ENCODE data around the gene SAP30. TPM values are rescaled to one million over a fixed set of nuclear protein-coding genes. Genes with fewer than 3 reads are reported as not detected.

Gene SAP30
- total RNA-seq, 3 donors from 2014 or later (not counting 1 experiment from before 2014, with no cell fraction given) = 2.6 to 9.1 (median 3.1) TPM

- Mint-ChIP-seq H3K27ac (no peak overlapping the region), H3K9me3 (no peaks in the 10 kb centered on the region), H3K4me1 (no peaks in the 10 kb centered on the region), H3K36me3 (no peaks in the 10 kb centered on the region), H3K27me3 (ENCODE audit: low read depth in 2 of 2) (no peaks in the 10 kb centered on the region), H3K4me3 (no peak overlapping the region)
- H3K4me3 ChIP-seq (ENCODE audit: low read length) = no peak overlapping the region
- 95% methylated on average over 3 of the region's 4 CpGs for WGBS (ENCODE audit: insufficient coverage)
- DNase-seq = no peak
- TF ChIP-seq CTCF (IDR thresholded peaks at IDR 0.05) = no peak
- H3K9me3 ChIP-seq (ENCODE audit: control insufficient read depth, insufficient read depth, low read length) = no peaks in the 10 kb centered on the region
- H3K27ac ChIP-seq (ENCODE audit: low read length) = no peak overlapping the region
- no peaks in the 10 kb centered on the region for H3K36me3 ChIP-seq (ENCODE audit: control insufficient read depth, insufficient read depth, low read length)
- no peak for ATAC-seq
- H3K4me1 ChIP-seq (ENCODE audit: control insufficient read depth, insufficient read depth, low read length) = no peaks in the 10 kb centered on the region
- no peaks in the 10 kb centered on the region for H3K27me3 ChIP-seq (ENCODE audit: control insufficient read depth, insufficient read depth, low read length)
- intact Hi-C loops (cut with micrococcal nuclease) = no loop called here
Measured at GRCh38 chr4:173401063-173401462, 30.3 kb downstream of the SAP30 start.

- no peaks in the 10 kb centered on the region for H3K27me3 Mint-ChIP-seq (ENCODE audit: low read depth in 2 of 2)
- no peaks in the 10 kb centered on the region for H3K36me3 Mint-ChIP-seq
- intact Hi-C loops (cut with micrococcal nuclease) = no loop called here
- Histone ChIP-seq H3K4me3 (ENCODE audit: low read length) (no peak overlapping the region), H3K27me3 (ENCODE audit: control insufficient read depth, insufficient read depth, low read length) (no peaks in the 10 kb centered on the region), H3K36me3 (ENCODE audit: control insufficient read depth, insufficient read depth, low read length) (no peaks in the 10 kb centered on the region), H3K27ac (ENCODE audit: low read length) (no peak overlapping the region), H3K9me3 (ENCODE audit: control insufficient read depth, insufficient read depth, low read length) (no peaks in the 10 kb centered on the region), H3K4me1 (ENCODE audit: control insufficient read depth, insufficient read depth, low read length) (no peaks in the 10 kb centered on the region)
- H3K4me3 Mint-ChIP-seq = no peak overlapping the region
- no peaks in the 10 kb centered on the region for H3K4me1 Mint-ChIP-seq
- WGBS (ENCODE audit: insufficient coverage) = 90% methylated on average over 2 of the region's 2 CpGs
- H3K9me3 Mint-ChIP-seq = no peaks in the 10 kb centered on the region
- DNase-seq (no peak), ATAC-seq (no peak)
- TF ChIP-seq CTCF (IDR thresholded peaks at IDR 0.05) = no peak
- H3K27ac Mint-ChIP-seq = no peak overlapping the region
Measured at GRCh38 chr4:173403051-173403450, 32.3 kb downstream of the SAP30 start.

- no peak overlapping the region for H3K27ac ChIP-seq (ENCODE audit: low read length)
- no peak overlapping the region for H3K4me3 ChIP-seq (ENCODE audit: low read length)
- H3K9me3 Mint-ChIP-seq = no peaks in the 10 kb centered on the region
- TF ChIP-seq CTCF (IDR thresholded peaks at IDR 0.05) = no peak
- no peaks in the 10 kb centered on the region for H3K36me3 Mint-ChIP-seq
- H3K4me1 Mint-ChIP-seq = no peaks in the 10 kb centered on the region
- no peaks in the 10 kb centered on the region for H3K9me3 ChIP-seq (ENCODE audit: control insufficient read depth, insufficient read depth, low read length)
- intact Hi-C loops (cut with micrococcal nuclease) = no loop called here
- whole genome bisulfite sequencing (ENCODE audit: insufficient coverage) = 90% methylated on average over 3 of the region's 3 CpGs
- no peaks in the 10 kb centered on the region for H3K4me1 ChIP-seq (ENCODE audit: control insufficient read depth, insufficient read depth, low read length)
- no peak overlapping the region for H3K4me3 Mint-ChIP-seq
- H3K27ac Mint-ChIP-seq = no peak overlapping the region
- H3K27me3 ChIP-seq (ENCODE audit: control insufficient read depth, insufficient read depth, low read length) = no peaks in the 10 kb centered on the region
- no peaks in the 10 kb centered on the region for H3K27me3 Mint-ChIP-seq (ENCODE audit: low read depth in 2 of 2)
- DNase-seq = no peak
- ATAC-seq = no peak
- H3K36me3 ChIP-seq (ENCODE audit: control insufficient read depth, insufficient read depth, low read length) = no peaks in the 10 kb centered on the region
Measured at GRCh38 chr4:173404296-173404865, 33.6 kb downstream of the SAP30 start.

All from natural killer cell (primary cell).